Karpas-422 (cell line): Measurements from ENCODE around the gene HAUS1. TPM values are rescaled to one million over a fixed set of nuclear protein-coding genes. Genes with fewer than 3 reads are reported as not detected.
"Not testable (repeated sequence)": the region's sequence is repeated elsewhere in the genome, so short reads cannot be mapped to it uniquely, and the experiment has no call there.

Experiments used
- DNase-seq: peaks from one replicate; pipeline ENCODE4 v3.0.0-alpha.2; 2015
- H2AFZ ChIP-seq: fragments of 200-600 bp; sonication (generic); 2 replicates; pipeline ENCODE4 v1.6.1; 2014; ENCODE audit warnings: antibody characterized with exemption, low read length, mixed read lengths
- H3K27ac ChIP-seq: fragments of 200-600 bp; sonication (generic); 2 replicates; pipeline ENCODE4 v1.5.1; 2014; ENCODE audit warnings: mild to moderate bottlenecking, low read length, moderate library complexity
- H3K27me3 ChIP-seq: fragments of 200-600 bp; sonication (generic); 2 replicates; pipeline ENCODE4 v1.6.1; 2014; ENCODE audit warnings: low read length, mixed read lengths
- H3K36me3 ChIP-seq: fragments of 200-600 bp; sonication (generic); 2 replicates; pipeline ENCODE4 v1.6.1; 2014; ENCODE audit warnings: low read length, mixed read lengths; ENCODE audit not compliant: insufficient read depth
- H3K4me1 ChIP-seq: fragments of 200-600 bp; sonication (generic); 2 replicates; pipeline ENCODE4 v1.6.1; 2014; ENCODE audit warnings: mild to moderate bottlenecking, low read length, mixed read lengths
- H3K4me2 ChIP-seq: fragments of 200-600 bp; sonication (generic); 2 replicates; pipeline ENCODE4 v1.6.1; 2014; ENCODE audit warnings: low read length, low read depth, mild to moderate bottlenecking; ENCODE audit not compliant: poor library complexity, severe bottlenecking
- H3K4me3 ChIP-seq: fragments of 200-600 bp; sonication (generic); 2 replicates; pipeline ENCODE4 v1.5.1; 2014; ENCODE audit warnings: mild to moderate bottlenecking, antibody characterized with exemption, low read length, mixed read lengths
- H3K79me2 ChIP-seq: fragments of 200-600 bp; sonication (generic); 2 replicates; pipeline ENCODE4 v1.6.1; 2014; ENCODE audit warnings: mild to moderate bottlenecking, low read length, mixed read lengths
- H3K9ac ChIP-seq: fragments of 200-600 bp; sonication (generic); 2 replicates; pipeline ENCODE4 v1.6.0; 2014; ENCODE audit warnings: low read length
- H3K9me2 ChIP-seq: fragments of 200-600 bp; sonication (generic), shearing (Covaris generic); replicated peaks from 2 replicates; pipeline ENCODE4 v1.6.0; 2014; ENCODE audit warnings: mild to moderate bottlenecking, low read length, moderate library complexity; ENCODE audit not compliant: insufficient read depth
- H3K9me3 ChIP-seq: fragments of 300-700, 200-600 bp; sonication (generic); 2 replicates; pipeline ENCODE4 v1.6.1; 2014; ENCODE audit warnings: low read length, mixed read lengths
- H4K20me1 ChIP-seq: fragments of 200-600 bp; sonication (generic); 2 replicates; pipeline ENCODE4 v1.6.1; 2014; ENCODE audit warnings: mild to moderate bottlenecking, antibody characterized with exemption, low read length, low read depth; ENCODE audit not compliant: insufficient read depth
- total RNA-seq: library from RNA; depleted of rRNA; stranded (reverse); fragments of >200 nt; shearing (Covaris generic); gene quantifications from 2 replicates; pipeline ENCODE4 v1.2.3, GENCODE V29; 2014; ENCODE audit warnings: low replicate concordance

HAUS1 gene
- total RNA-seq, 1 experiment from 2014 or later = 30.9 TPM

DNA sequence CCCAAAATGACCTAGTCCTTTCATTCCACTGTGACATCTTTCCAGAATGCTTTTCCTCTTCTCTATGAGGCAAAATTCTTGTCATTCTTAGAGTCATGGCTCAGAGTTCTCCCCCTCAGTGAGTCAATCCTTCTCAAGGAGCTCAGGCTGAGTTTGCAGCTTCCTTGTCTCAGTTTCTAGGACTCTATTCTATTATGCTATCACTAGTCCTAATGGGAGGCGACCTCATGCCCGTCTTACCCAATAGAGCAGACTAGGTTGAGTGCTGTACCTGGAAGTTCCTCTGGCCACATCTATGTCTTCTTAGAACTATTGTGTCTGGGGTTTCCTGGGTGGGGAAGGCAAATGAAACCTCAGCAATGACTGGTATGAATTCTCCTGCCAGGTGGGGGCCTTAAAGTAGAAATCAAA is 51.5 kb downstream of the HAUS1 start:
- no peaks in the 10 kb centered on the region for H3K9me2 ChIP-seq
- H3K4me3 ChIP-seq = no peak overlapping the region
- no peaks in the 10 kb centered on the region for H3K9me3 ChIP-seq
- no peak overlapping the region for H3K27ac ChIP-seq
- H3K4me1 ChIP-seq = 0 out of 2 replicates have a peak, but pooled peaks cover 2% of the 10 kb centered on the region
- H4K20me1 ChIP-seq = no peaks in the 10 kb centered on the region
- H3K36me3 ChIP-seq = no peaks in the 10 kb centered on the region
- no peaks in the 10 kb centered on the region for H3K27me3 ChIP-seq
- no peak overlapping the region for H2AFZ ChIP-seq
- no peak overlapping the region for H3K4me2 ChIP-seq
- no peak for DNase-seq
- no peaks in the 10 kb centered on the region for H3K79me2 ChIP-seq
- no peak overlapping the region for H3K9ac ChIP-seq

DNA sequence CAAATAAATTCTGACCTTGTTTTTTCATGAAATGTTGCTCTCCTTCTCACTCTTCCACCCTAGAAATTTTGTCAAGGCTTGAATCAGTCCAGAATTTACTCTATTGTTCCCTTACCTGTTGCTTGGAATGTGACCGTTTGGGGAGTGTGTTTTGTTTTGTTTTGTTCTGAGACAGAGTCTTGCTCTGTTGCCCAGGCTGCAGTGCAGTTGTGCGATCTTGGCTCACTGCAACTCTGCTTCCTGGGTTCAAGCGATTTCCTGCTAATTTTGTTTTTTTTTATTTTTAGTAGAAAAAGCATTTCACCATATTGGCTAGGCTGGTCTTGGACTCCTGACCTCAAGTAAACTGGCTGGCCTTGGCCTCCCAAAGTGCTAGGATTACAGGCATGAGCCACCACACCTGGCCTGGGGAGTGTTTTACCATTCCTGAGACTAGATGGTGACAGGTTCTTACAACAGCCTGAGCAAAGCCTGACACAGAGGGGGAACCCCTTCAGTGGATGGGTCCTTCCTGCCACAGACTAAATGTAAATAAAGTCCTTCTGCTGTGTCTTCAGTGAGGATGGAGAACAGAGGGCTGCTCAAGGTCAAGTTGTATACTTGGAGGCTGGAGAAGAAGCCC is 52.0 kb downstream of the HAUS1 start:
- Histone ChIP-seq H3K9me2 (no peaks in the 10 kb centered on the region), H3K4me3 (no peak overlapping the region), H2AFZ (no peak overlapping the region), H3K27ac (no peak overlapping the region), H4K20me1 (no peaks in the 10 kb centered on the region), H3K9ac (no peak overlapping the region), H3K79me2 (no peaks in the 10 kb centered on the region), H3K9me3 (no peaks in the 10 kb centered on the region), H3K27me3 (no peaks in the 10 kb centered on the region), H3K36me3 (no peaks in the 10 kb centered on the region), H3K4me2 (no peak overlapping the region), H3K4me1 (0 out of 2 replicates have a peak, but pooled peaks cover 2% of the 10 kb centered on the region)
- no peak for DNase-seq

DNA sequence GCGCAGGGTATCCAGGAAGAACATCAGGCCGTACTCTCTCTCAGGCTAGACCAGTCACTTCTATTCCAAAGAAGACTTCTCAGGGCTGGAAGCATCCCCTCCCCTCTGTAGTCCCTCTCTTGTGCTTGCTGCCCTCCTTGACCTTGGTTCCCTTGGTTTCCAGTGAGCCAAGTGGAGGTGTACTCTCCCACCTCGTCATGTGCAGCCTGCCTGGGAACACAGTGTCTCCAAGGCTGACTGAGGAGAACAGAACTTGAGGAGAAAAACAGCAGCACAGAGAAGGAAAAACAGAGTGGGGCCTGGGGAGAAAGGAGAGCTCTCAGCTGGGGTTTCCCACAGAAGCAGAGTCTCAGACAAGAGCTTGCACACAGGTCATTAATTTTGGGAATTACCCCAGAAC is 52.7 kb downstream of the HAUS1 start:
- no peaks in the 10 kb centered on the region for H3K9me2 ChIP-seq
- H3K79me2 ChIP-seq = no peaks in the 10 kb centered on the region
- no peak overlapping the region for H3K4me2 ChIP-seq
- H3K27me3 ChIP-seq = no peaks in the 10 kb centered on the region
- no peak overlapping the region for H2AFZ ChIP-seq
- no peak for DNase-seq
- no peak overlapping the region for H3K9ac ChIP-seq
- H3K4me1 ChIP-seq = 0 out of 2 replicates have a peak, but pooled peaks cover 2% of the 10 kb centered on the region
- H3K4me3 ChIP-seq = no peak overlapping the region
- no peaks in the 10 kb centered on the region for H4K20me1 ChIP-seq
- no peak overlapping the region for H3K27ac ChIP-seq
- no peaks in the 10 kb centered on the region for H3K9me3 ChIP-seq
- no peaks in the 10 kb centered on the region for H3K36me3 ChIP-seq

DNA sequence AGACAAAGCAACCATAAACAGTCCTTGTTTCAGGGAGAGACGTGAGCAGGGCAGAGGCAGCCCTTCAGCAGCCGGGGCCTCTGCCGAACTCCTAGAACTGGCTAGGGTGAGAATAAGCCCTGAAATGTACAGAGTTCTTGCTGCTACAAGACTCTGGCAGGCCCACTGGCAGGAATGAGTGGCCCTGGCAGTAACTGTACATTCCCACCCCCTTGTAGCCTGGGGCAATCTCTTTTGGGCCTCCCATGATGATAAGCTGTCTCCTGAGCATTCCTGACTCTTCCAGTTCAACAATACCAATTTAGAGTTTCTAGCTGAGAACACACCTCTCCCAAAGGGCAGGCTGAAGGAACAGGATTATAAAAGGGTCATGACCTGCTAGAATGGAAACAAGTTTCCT is 54.3 kb downstream of the HAUS1 start:
- Histone ChIP-seq H3K9me2 (no peaks in the 10 kb centered on the region), H4K20me1 (no peaks in the 10 kb centered on the region), H3K27me3 (no peaks in the 10 kb centered on the region), H3K4me1 (no peaks in the 10 kb centered on the region), H2AFZ (no peak overlapping the region), H3K4me2 (no peak overlapping the region), H3K4me3 (no peak overlapping the region), H3K27ac (no peak overlapping the region), H3K9ac (no peak overlapping the region), H3K79me2 (no peaks in the 10 kb centered on the region), H3K36me3 (no peaks in the 10 kb centered on the region), H3K9me3 (no peaks in the 10 kb centered on the region)
- DNase-seq = no peak

DNA sequence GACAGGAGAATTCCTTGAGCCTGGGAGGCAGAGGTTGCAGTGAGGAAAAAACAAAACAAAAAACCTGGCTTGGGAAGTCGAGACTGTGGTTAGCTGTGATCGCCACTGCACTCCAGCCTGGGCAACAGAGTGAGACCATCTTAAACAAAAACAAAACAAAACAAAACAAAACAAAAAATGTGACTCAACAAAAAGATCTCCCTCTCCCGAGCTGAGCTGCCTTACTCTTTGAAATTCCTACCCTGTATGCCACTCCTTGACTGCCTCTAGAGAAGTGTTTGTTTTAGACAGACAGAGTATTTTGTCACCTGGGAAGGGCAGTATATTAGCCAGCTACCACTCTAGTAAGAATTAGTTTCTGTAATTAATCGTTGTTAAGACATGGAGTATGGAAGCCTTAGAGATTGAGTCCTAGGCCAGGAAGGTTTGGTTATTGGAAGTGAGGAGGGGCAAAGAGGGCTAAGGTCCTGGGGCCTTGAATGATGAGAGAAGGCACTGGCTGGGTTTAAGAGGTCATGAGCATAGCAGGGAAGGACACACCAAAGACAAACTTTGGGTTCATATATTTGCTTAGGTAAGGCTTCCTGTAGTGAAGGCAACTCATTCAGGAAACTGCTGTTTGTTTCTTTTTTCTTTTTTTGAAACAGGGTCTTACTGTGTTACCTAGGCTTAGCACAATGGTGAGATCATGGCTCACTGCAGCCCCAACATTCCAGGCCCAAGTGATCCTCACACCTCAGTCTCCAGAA is 56.0 kb downstream of the HAUS1 start:
- no peak overlapping the region for H3K4me2 ChIP-seq
- H3K27ac ChIP-seq = no peak overlapping the region
- no peaks in the 10 kb centered on the region for H3K4me1 ChIP-seq
- H3K36me3 ChIP-seq = no peaks in the 10 kb centered on the region
- H3K27me3 ChIP-seq = no peaks in the 10 kb centered on the region
- DNase-seq = no peak
- no peaks in the 10 kb centered on the region for H3K79me2 ChIP-seq
- no peaks in the 10 kb centered on the region for H3K9me3 ChIP-seq
- H4K20me1 ChIP-seq = no peaks in the 10 kb centered on the region
- no peak overlapping the region for H3K9ac ChIP-seq
- H3K4me3 ChIP-seq = no peak overlapping the region
- no peaks in the 10 kb centered on the region for H3K9me2 ChIP-seq
- no peak overlapping the region for H2AFZ ChIP-seq

DNA sequence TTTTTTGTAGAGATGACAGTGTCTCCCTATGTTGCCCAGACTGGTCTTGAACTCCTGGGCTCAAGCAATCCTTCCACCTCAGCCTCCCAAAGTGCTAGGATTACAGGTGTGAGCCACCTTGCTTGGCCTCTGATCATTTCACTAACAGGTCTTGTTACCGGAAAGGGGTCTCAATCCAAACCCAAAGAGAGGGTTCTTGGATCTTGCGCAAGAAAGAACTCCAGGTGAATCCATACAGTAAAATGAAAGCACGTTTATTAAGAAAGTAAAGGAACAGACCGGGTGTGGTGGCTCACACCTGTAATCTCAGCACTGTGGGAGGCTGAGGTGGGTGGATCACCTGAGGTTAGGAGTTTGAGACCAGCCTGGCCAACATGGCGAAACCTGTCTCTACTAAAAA is 56.7 kb downstream of the HAUS1 start:
- not testable (repeated sequence) for H4K20me1 ChIP-seq, H3K9me2 ChIP-seq, H3K9me3 ChIP-seq, H3K4me2 ChIP-seq, H3K27me3 ChIP-seq, H3K9ac ChIP-seq, DNase-seq, H3K4me1 ChIP-seq, H3K27ac ChIP-seq, H3K79me2 ChIP-seq, H3K4me3 ChIP-seq, H2AFZ ChIP-seq, H3K36me3 ChIP-seq

DNA sequence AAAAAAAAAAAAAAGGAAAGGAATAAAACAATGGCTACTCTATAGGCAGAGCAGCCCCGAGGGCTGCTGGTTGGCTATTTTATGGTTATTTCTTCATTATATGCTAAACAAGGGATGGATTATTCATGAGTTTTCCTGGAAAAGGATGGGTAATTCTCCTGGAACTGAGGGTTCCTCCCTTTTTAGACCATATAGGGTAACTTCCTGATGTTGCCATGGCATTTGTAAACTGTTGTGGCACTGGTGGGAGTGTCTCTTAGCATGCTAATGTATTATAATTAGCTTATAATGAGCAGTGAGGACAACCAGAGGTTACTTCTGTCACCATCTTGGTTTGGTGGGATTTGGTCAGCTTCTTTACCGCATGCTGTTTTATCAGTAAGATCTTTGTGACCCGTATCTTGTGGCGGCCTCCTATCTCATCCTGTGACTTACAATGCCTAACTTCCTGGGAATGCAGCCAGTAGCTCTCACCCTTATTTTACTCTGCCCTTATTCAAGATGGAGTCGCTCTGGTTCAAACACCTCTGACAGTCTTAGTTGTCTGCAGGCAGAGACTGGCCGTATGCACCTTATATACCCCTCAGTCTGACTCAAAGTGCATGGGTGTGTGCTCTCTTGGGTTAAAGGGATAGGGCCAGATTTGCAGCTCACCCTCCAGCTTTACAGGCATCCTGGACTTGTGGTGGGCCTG is 57.7 kb downstream of the HAUS1 start:
- Histone ChIP-seq H4K20me1 (no peaks in the 10 kb centered on the region), H3K36me3 (no peaks in the 10 kb centered on the region), H3K9me3 (no peaks in the 10 kb centered on the region), H3K4me3 (no peak overlapping the region), H3K9me2 (no peaks in the 10 kb centered on the region), H3K4me1 (no peaks in the 10 kb centered on the region), H3K79me2 (no peaks in the 10 kb centered on the region), H3K9ac (no peak overlapping the region), H2AFZ (no peak overlapping the region), H3K27ac (no peak overlapping the region), H3K27me3 (no peaks in the 10 kb centered on the region), H3K4me2 (no peak overlapping the region)
- DNase-seq = no peak

DNA sequence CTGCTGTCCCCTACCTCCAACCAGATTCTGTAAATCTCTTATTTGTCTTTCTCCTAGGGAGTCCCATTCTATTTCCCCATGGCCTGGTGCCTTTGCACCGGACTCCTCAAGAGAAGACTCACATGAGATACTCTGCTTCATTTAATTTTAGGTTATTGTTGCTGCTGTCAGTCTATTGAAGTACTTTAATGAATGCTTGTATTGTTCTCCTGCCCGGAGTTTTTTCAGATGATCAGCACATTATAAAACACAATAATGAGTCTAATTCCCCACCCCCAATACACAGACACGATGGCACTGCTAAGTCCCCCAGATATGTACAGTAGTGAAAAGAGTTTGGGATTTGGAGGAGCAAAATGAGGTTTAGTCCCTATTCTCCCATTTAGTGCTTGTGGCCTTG is 58.9 kb downstream of the HAUS1 start:
- Histone ChIP-seq H3K9me3 (no peaks in the 10 kb centered on the region), H3K9me2 (no peaks in the 10 kb centered on the region), H2AFZ (no peak overlapping the region), H3K4me3 (no peak overlapping the region), H3K27ac (no peak overlapping the region), H3K27me3 (no peaks in the 10 kb centered on the region), H3K4me1 (peaks cover 9% of the 10 kb centered on the region), H3K79me2 (no peaks in the 10 kb centered on the region), H3K4me2 (no peak overlapping the region), H4K20me1 (no peaks in the 10 kb centered on the region), H3K9ac (no peak overlapping the region), H3K36me3 (no peaks in the 10 kb centered on the region)
- DNase-seq = no peak
